Peyer's patch (tissue), 4 donors: Measurements from ENCODE around the gene ZBTB7B.

Experiments used
- POLR2A ChIP-seq, 2 donors: fragments of 450-650 bp; IDR thresholded peaks; one replicate each; pipeline ENCODE4 v1.5.1; 2017; ENCODE audit warnings: antibody characterized with exemption in 2 of 2, mild to moderate bottlenecking in 2 of 2, moderate library complexity in 2 of 2
- TF ChIP-seq, protein P1 (sequence below), 6 experiments: fragments of 450-650 bp in 4 of 6; fragments of 200-600 bp in 2 of 6; sonication (generic) in 1 of 6; IDR thresholded peaks; one replicate each; pipeline ENCODE4 v1.5.1; 2017 to 2019; ENCODE audit warnings: antibody characterized with exemption in 6 of 6, mild to moderate bottlenecking in 3 of 6, moderate library complexity in 1 of 6

DNA sequence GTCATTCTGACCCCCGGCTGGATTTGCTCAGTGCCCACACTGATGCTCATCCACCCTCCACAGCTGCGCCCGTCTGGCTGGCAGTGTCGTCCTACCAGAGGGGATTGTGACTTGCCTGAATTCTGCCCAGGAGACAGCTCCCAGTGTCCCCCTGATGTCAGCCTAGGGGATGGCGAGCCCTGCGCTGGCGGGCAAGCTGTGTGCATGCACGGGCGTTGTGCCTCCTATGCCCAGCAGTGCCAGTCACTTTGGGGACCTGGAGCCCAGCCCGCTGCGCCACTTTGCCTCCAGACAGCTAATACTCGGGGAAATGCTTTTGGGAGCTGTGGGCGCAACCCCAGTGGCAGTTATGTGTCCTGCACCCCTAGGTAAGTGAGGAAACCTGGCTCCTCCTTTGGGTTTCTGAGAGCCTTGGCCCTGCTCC, 55.2 kb downstream of the ZBTB7B start:
- TF ChIP-seq, protein P1, sequence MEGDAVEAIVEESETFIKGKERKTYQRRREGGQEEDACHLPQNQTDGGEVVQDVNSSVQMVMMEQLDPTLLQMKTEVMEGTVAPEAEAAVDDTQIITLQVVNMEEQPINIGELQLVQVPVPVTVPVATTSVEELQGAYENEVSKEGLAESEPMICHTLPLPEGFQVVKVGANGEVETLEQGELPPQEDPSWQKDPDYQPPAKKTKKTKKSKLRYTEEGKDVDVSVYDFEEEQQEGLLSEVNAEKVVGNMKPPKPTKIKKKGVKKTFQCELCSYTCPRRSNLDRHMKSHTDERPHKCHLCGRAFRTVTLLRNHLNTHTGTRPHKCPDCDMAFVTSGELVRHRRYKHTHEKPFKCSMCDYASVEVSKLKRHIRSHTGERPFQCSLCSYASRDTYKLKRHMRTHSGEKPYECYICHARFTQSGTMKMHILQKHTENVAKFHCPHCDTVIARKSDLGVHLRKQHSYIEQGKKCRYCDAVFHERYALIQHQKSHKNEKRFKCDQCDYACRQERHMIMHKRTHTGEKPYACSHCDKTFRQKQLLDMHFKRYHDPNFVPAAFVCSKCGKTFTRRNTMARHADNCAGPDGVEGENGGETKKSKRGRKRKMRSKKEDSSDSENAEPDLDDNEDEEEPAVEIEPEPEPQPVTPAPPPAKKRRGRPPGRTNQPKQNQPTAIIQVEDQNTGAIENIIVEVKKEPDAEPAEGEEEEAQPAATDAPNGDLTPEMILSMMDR (IDR thresholded peaks at IDR 0.05), result no peak
- no peak for TF ChIP-seq POLR2A (IDR thresholded peaks at IDR 0.05)
